Inflammatory macrophage (primary cell): ENCODE measurements around the gene SLC6A18.

ENCODE experiments used
- DNase-seq, 2 donors: peaks; one replicate each; pipeline ENCODE4 v3.0.0-alpha.2; 2020 to 2022

The SLC6A18 gene

DNA sequence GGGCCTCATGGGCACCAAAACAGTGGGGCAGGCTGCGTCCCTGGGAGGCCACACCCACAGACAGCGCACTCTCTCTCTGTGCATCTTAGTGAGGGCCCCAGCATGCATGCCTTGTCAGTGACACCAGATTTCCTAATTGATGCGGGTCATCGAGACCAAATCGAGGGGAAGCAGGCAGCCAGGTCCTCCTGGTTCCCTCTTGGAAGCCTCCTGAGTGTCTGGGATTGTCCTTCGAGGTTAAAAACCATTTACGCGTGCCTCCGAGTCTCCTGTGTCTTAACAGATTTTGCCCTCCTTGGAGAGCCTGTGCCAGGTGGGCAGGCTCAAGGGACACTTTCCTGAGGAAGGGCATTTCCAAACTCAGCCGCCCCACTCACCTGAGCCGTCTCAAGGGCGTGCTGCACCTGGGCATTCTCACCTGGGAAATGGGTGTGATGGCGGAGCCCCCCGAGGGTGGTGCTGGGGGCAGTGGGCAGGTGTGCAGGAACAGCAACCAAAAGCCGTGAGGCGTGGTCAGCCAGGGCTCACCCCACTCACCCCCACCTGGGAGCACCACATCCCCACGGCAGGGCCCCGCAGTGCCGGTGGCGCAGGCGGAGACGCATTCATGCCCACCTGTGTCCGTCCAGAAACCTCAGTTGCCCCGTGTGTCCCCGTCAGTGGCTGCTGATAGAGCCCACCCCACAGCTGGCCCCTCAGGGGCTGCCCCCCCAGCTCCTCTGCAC lies 21.1 kb upstream of the SLC6A18 start:
- no peak for DNase-seq

DNA sequence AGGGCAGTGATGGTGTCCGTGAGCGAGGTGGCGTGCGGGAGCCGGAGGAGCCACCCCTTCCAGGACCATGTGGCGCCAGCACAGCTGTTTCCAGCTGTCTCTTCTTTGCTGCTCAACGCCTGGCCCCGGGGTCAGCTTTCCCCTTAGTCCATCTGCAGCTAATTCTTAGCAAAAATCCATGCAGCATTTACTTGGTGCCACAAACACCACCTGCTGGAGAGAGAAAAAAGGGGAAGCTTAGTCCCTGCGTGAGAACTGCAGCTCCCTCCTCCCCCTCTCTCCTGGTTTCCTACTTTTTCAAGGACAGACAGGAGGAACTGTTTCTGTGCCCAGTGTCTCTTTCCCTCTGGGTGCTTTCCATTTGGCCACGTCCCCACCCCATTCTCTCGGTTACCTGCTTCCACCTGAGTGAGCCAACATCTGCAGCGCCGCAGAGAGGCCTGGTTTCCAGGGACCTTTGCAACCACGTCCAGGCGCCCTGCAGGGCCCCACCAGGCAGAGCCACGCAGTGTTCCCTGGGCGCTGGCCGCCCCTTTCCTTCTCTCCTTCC lies 20.4 kb upstream of the SLC6A18 start:
- peak in 1 of 2 donors; percentile 48 for DNase-seq

DNA sequence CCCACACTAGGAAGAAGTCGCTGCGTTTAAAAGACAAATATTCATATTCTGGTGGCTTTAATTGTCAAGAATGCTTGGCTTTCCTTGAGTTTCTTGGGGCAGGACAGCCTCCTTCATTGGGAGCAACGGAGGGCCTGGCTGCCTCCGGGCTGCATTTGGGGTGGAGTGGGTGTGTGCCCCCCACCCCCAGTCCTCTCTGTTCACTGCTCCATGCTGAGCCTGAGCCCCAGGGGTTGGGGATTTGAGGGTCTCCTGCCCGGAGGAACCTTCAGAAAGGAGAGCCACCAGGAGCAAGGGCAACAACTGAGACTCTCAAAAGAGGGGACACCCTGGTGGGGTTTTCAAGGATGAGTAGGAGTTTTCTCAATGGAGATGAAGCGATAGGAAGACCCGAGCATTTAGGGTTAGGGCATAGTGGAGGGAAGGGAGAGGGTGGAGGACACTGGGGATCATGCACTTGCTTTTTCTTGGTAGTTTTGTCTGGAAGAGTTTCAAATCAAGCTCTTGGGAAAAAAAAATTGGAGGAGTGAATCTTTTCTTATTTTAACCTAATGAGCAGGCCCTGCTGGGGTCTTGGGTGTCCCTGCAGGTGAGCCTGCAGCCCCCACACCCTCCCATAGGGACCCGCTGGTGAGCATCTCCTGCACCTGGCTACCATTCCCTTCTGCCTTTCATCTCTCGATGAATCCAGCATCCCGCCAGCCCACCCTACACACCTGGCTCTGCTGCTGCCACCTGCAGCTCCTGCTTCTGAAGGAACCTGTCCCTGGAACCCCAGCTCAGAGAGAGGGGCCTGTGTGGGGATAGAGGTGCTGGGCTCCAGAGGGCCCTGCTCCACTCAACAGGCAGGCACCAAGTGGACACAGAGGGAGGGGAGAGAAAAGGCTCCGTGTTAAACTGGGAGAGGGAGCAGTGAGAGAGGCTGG lies 19.7 kb upstream of the SLC6A18 start:
- no peak for DNase-seq

DNA sequence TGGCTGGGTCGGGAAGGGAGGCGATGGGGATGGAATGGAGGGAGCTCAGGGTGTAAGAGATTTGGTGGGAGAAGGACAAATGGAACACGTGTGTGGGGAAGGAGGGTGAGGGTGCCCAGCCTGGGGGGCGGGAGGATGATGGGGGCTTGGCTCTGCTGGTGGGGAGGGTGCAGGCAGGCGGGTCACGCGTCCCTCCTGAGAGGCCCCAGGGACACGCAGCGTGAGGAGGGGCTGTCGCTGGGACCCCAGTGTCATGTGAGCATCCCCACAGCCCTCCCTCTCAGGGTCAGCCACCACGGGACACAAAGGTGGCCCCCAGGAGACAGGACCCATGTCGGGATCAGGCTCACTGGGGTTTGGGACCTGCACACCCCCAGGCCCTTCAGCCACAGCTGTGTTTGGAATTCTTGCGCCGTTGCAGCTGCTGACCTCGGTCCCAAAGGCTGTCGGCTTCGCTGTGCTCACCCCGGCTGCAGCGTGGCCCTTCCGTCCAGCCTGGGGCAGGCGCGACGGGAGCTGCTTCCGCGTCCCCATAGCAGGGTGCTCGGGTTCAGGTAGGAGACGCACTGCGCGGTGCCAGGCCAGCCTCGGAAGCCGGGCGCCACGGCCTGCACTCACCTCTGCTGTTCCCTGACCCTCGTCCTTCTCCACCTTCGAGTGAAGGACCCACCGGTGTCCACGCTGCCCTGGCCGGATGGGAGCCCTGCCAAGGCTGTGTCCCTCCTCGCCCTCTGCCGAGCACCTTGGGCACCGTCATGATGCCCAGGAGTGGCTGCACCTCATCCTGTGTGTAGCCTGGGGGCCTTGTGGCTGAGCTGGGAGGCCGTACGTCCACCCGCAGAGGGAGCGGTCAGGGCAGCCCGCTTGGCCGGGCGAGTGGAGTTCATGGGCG lies 18.4 kb upstream of the SLC6A18 start:
- no peak for DNase-seq

DNA sequence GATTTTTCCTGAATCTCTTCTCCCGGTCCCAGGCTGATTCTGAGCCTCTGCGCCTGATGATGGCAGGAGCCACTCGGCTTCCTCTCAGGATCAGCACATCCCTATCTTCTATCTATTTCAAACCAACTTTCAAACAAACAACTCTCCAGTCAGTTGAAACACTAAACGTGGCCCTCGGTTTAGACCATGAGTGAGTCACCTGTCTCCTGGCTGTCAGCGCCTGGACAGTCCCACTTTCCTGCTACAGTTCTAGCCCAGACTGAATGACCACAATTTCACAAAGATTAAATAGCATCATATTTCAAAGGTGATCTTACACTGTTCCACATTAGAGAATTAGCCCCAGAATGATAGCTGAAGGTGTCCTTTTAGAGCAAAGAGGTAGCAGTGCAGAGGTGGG lies 17.6 kb upstream of the SLC6A18 start:
- no peak for DNase-seq

DNA sequence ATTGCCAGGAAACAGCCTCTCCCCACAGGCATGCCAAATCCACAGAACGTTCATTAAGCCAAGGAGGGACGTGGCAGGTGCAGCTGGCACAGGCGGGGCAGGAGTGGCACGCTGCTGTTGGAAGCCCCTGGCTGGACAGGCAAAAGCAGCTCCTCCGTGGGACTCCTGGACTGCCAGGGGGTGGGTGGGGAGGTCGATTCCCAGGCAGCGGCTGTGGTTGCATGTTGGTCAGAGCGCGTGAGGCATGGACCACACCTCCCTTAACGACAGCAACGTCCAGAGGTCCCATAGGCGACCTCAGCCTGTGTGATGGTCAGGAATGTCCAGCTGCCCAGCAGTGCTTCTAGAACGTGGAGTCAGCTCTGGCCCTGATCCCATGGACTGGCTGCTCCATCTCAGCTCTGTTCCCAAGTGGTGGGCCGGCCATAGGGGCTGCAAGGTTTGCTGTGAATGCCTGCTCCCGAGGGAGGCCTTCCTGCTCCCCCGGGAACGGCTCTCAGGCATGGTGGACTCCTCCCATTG lies 16.9 kb upstream of the SLC6A18 start:
- DNase-seq, result no peak

DNA sequence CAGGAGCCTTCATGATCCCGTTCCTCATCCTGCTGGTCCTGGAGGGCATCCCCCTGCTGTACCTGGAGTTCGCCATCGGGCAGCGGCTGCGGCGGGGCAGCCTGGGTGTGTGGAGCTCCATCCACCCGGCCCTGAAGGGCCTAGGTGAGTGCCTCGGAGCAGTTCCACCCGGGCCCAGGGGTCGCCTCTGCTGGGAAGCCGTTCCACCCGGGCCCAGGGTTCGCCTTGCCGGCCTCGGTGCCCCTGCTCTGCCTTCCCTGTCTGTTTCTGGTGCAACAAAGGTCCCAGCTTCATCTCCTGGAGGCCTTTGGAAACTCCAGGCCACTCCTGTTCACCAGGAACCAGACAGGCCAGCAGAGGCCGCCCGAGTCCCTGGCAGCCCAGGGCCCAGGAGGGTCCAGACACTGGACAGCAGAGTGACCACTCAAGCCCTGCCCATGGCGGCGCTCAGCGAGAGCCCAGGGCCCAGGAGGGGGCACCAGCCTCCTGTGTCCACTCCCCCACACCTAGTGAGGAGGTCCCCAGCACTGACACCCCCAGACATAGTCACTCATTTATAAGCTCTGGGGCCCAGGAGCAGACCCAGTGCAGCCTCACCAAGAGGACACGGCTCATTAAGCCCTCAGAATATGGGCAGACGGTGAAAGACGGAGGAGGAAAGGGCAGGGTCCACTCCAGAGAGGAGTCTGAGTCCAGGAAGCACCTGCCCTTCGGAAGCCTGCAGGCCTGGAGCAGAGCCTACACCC lies 16.3 kb upstream of the SLC6A18 start:
- DNase-seq, result no peak

DNA sequence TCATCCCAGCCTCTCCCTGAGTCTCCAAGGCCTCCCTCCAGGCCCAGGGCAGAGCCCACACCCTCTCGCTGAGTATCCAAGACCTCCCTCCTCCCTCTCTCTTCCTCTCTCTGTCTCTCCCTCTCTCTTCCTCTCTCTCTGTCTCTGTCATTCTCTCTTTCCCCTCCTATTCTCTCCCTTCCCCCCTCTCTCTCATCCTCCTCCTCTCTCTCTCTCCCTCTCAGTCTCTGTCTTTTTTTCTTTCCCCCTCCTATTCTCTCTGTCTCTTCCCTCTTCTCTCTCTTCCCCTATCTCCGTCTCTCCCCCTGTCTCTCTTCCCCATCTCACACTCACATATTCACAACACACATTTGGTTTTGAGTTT lies 15.7 kb upstream of the SLC6A18 start:
- DNase-seq, result no peak

DNA sequence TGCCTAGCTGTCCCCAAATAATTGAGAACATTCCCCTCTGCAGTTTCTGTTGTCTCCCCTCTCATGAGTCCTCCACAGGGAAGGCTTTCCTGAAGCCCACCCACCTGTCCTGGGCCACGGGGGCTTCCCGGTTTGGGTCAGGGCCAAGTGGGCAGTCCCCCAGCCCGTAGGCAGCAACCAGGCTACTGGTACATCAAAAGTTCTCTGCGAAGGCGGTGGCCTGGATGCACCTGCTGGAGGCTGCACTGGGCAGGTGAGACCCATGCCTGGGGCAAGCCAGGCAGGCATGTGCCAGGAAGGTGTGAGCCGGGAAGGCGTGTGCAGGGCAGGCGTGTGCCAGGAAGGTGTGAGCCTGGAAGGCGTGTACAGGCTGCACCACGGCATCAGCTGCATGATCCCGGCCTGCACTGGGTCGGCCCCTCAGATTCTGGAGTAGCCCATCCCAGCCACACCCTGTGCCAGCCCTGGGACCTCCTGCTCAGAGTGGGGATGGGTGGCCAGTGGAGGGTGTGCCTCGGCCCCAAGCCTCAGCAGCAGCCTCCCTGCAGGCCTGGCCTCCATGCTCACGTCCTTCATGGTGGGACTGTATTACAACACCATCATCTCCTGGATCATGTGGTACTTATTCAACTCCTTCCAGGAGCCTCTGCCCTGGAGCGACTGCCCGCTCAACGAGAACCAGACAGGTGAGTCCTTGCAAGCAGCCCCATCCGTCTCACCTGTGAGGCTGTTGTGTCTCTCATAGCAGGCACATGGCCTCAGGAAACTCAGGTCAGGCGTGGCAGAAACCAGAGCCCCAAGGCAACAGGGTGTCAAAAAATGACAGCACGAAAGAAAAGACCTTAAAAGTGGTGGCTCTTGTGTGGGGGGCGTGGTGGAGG lies 15.0 kb upstream of the SLC6A18 start:
- no peak for DNase-seq

DNA sequence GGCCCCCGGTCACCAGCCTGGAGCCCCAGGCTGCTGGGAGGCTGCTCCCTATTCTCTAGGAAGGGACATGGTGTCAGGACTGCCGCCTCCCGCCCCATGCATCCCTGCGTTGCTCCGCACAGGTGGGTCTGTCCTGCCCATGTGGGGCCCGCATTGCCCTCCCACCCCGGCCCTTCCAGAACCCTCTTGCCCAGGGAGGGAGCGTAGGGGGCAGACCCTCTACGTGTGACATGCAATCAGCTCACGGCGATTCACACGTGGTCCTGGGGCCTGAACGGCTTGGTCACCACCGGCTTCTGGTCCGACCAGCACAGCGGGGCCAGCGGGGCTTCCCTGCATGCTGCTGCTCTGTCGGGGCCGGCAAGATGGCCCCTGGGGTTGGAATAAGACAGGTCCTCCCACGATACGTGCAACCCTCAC lies 14.3 kb upstream of the SLC6A18 start:
- DNase-seq, result no peak

DNA sequence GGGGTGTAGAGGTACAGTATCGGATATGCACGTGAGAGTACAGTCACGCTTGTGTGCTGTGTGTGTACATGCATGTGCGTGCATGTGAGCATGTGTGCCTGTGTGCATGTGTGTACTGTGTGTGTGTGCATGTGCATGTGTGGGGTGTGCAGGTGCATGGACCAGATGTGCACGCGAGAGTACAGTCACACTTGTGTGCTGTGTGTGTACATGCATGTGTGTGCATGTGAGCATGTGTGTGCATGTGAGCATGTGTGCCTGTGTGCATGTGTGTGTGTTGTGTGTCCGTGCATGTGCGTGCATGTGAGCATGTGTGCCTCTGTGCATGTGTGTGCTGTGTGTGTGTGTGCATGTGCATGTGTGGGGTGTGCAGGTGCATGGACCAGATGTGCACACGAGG lies 13.5 kb upstream of the SLC6A18 start:
- no peak for DNase-seq

DNA sequence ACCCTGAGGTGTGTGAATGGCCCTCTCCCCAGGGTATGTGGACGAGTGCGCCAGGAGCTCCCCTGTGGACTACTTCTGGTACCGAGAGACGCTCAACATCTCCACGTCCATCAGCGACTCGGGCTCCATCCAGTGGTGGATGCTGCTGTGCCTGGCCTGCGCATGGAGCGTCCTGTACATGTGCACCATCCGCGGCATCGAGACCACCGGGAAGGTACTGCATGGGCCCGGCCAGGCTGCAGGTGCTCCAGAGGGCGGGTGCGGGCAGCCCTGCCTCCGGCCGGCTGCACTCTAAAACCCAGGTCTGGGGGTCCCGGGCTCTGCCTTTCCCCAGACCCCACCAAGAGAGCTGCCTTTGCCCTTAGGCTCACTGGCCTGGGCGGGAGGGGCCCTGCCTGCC lies 12.9 kb upstream of the SLC6A18 start:
- DNase-seq, result no peak

DNA sequence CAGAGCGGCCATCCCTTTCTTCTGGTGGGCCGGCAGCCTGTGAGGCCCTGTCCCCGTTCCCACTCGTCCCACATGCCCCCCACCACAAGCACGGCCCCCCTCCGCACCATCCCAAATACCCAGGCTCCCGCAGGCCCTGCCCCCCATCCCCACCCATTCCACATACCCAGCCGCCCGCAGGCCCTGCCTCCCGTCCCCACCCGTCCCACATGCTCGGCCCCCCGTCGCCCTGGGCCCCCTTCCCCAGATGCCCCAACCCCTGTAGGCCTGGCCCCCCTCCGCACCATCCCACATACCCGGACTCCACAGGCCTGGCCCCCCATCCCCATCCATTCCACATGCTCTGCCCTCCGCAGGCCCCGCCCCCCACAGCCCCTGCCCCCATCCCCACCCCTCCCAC lies 12.3 kb upstream of the SLC6A18 start:
- no peak for DNase-seq

DNA sequence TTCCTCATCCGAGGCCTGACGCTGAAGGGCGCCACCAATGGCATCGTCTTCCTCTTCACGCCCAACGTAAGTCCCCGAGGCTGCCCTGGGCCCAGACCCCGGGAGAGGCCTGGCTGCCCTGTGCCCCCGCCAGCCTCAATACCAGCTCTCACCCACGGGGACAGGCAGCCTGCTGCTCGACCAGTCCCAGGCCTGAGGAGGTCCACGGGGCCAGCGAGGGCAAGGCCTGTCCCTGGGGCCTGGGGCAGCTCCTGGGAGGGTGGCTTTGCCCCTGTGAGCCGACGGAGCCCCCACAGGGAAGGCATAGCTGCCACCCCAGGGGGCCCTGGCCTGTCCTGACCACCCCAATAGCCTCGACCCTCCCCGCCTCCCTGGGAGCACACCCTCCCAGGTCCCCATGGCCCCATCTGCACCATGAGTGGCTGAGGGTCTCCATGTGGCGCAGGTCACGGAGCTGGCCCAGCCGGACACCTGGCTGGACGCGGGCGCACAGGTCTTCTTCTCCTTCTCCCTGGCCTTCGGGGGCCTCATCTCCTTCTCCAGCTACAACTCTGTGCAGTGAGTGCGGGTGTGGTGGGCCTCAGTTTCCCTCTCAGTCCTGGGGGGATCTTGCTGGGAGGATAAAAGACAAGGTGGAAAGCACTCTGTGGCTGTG lies 11.5 kb upstream of the SLC6A18 start:
- DNase-seq, result no peak

DNA sequence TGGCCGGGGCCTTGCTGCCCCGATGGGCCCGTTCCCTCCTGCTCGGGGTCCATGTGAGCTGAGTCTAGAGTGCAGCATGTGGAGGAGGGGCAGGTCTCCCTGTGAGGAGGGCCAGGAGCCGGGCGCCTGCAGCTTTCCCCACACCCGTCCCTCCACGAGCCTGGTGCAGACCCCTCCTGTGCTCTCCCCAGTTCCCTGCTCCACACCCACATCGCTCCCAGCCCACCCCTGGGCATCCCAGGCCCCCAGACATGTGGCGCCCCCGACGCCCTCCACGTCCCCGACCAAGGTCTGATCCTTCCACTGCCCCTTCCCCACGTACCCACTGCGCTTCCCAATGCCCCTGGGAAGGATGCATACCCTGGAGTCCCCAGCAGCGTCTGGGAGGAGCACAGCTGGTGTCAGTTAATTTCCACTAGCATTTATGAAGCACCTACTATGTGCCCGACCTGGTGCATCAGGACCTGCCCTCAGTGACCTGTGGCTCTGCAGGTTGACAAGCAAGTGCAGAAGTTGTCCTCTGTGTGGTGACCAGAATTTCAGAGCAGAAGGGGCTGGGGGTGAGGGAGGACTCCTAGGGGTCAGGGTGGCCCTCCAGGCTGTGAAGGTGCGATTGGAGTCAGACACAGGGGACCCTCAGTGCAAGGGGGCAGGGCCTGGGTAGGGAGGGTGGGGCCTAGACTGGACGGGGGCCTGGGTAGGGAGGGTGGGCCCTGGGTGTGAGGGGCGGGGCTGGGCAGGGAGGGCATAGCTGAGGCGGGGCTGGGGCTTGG lies 10.8 kb upstream of the SLC6A18 start:
- DNase-seq, result no peak

DNA sequence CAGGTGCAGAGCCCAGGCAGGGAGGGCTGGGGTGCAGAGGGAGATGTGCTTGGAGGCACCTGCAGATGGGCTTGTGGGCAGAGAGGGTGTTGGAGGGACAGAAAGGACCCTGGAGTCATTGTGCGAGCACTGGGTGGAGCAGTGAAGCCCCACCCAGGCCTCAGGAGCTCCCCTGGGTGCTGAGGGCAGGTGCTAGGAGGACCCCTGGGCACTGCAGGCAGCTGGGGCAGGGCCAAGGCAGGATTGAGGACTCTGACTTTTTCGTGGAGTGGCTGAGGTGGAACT lies 10.3 kb upstream of the SLC6A18 start:
- DNase-seq, result no peak

DNA sequence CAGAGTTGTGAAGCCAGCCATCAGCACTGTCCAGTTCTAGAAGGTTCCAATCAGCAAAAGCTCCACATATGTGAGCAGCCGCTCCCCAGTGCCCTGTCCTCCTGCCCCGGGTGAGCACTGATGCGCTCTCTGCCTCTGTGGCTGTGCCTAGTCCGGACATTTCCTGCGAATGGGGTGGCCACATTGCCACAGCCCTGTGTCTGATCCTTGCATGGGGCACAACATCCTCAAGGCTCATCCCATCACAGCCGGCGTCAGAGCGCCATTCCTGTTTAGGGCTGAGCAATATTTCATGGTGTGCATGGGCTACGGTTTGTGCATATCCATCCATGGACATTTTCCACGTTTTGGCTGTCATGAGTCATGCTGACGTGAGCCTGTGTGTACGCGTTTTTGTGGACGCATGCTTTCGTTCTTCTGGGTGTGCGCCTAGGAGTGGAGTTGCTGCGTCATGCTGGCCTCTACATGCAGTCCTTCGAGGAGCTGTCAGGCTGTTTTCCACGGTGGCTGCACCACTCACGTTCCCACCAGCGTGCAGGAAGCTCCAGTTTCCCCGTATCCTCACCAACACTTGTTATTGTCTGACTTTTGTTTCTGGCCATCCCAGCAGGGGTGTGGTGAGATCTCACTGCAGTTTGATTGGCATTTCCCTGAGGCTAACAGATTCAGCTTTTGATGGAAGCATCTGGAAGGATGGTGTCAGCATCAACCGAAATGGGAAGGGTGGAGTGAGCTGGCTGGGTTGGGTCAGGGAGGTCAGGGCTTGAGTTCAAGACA lies 9.7 kb upstream of the SLC6A18 start:
- DNase-seq, result no peak

DNA sequence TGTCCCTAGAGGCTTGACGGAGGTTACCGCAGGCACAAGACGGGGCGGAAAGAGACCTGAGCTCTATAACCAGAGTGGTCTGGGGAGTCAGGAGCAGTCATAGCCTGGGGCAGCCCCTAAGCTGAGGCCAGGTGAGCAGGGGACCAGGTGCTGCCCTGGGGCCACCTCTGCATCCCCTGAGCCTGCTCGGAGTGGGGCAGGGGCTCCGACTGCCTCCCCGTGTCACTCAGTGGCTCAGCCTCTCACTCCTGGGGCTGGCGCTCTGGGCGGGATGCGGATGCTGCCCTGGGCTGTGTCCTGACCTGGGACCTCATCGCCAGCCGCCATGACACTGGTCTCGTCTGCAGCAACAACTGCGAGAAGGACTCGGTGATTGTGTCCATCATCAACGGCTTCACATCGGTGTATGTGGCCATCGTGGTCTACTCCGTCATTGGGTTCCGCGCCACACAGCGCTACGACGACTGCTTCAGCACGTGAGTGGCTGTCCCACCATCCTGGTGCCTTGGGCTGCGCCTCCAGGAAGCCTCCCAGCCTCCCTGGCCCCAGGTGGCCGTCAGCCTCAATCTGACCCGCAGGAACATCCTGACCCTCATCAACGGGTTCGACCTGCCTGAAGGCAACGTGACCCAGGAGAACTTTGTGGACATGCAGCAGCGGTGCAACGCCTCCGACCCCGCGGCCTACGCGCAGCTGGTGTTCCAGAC lies 8.8 kb upstream of the SLC6A18 start:
- no peak for DNase-seq
